Measurements from ENCODE around the gene SEZ6L.

DNA sequence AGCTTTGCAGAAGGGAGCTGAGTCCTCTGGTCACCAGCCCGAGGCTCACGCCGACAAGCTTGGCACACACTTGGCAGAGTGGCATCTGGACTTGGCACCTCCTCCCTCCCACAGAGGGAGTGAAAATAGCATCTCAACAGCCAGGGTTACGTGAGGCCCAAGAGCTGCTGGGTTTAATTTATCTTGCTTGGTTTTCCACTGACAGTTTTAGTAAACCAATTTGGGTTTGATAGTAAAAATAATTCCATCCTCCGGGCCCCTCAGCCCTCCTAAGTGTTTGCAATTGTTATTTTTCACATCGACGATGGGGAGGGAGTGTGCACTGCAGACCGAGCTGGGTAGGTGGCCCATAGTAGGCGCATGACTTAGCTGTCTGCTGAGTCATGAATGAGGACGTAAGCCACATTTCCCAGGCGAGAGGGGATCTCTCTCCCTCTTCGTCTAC lies 152.2 kb downstream of the SEZ6L start:
- TF ChIP-seq, protein P1, sequence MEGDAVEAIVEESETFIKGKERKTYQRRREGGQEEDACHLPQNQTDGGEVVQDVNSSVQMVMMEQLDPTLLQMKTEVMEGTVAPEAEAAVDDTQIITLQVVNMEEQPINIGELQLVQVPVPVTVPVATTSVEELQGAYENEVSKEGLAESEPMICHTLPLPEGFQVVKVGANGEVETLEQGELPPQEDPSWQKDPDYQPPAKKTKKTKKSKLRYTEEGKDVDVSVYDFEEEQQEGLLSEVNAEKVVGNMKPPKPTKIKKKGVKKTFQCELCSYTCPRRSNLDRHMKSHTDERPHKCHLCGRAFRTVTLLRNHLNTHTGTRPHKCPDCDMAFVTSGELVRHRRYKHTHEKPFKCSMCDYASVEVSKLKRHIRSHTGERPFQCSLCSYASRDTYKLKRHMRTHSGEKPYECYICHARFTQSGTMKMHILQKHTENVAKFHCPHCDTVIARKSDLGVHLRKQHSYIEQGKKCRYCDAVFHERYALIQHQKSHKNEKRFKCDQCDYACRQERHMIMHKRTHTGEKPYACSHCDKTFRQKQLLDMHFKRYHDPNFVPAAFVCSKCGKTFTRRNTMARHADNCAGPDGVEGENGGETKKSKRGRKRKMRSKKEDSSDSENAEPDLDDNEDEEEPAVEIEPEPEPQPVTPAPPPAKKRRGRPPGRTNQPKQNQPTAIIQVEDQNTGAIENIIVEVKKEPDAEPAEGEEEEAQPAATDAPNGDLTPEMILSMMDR (IDR thresholded peaks at IDR 0.05; ENCODE audit: poor library complexity), result no peak
- TF ChIP-seq EZH2phosphoT487 (IDR thresholded peaks at IDR 0.05; ENCODE audit: low read depth, severe bottlenecking, unreplicated experiment) (no peak), EZH2 (IDR thresholded peaks at IDR 0.05; ENCODE audit: borderline replicate concordance) (no peak)

All from hepatocyte (in vitro differentiated cells).